Peyer's patch (tissue), 4 donors: ENCODE data around the gene KATNBL1.

Experiments used
- POLR2A ChIP-seq, 2 donors: fragments of 450-650 bp; IDR thresholded peaks; one replicate each; pipeline ENCODE4 v1.5.1; 2017; ENCODE audit warnings: antibody characterized with exemption in 2 of 2, mild to moderate bottlenecking in 2 of 2, moderate library complexity in 2 of 2
- TF ChIP-seq, protein P1 (sequence below), 6 experiments: fragments of 450-650 bp in 4 of 6; fragments of 200-600 bp in 2 of 6; sonication (generic) in 1 of 6; IDR thresholded peaks; one replicate each; pipeline ENCODE4 v1.5.1; 2017 to 2019; ENCODE audit warnings: antibody characterized with exemption in 6 of 6, mild to moderate bottlenecking in 3 of 6, moderate library complexity in 1 of 6

DNA sequence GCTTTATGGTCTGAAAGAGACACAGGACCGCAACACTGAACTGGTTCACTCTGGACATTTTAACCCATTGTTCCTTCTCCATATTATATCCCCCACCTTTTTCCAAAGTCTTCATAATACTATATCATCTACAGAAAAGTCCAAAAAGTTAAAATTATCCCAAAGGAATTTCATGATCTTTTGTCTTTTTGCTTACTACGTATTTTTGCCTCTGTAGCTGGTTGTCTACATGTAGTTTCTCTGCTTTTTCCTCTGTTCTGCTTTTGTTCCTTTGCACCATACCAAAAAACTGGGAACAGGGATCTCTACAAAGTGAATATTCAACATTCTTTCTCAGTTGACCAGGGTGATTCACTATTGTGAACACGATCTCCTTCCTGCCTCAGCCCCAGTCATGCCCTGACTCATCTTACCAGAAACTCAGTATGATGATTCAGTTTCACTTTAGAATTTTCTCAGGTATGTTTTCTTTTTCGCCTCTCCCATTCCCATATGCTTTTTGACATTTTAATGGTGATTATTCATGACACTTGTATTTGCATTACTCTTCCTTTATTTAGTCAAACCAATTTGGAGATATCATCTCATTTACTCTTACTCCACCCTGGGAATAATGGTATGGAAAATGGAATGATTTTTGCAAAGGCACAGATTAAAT, 29.4 kb upstream of the KATNBL1 start:
- TF ChIP-seq, protein P1, sequence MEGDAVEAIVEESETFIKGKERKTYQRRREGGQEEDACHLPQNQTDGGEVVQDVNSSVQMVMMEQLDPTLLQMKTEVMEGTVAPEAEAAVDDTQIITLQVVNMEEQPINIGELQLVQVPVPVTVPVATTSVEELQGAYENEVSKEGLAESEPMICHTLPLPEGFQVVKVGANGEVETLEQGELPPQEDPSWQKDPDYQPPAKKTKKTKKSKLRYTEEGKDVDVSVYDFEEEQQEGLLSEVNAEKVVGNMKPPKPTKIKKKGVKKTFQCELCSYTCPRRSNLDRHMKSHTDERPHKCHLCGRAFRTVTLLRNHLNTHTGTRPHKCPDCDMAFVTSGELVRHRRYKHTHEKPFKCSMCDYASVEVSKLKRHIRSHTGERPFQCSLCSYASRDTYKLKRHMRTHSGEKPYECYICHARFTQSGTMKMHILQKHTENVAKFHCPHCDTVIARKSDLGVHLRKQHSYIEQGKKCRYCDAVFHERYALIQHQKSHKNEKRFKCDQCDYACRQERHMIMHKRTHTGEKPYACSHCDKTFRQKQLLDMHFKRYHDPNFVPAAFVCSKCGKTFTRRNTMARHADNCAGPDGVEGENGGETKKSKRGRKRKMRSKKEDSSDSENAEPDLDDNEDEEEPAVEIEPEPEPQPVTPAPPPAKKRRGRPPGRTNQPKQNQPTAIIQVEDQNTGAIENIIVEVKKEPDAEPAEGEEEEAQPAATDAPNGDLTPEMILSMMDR (IDR thresholded peaks at IDR 0.05) = no peak
- TF ChIP-seq POLR2A (IDR thresholded peaks at IDR 0.05) = no peak
